Heart right ventricle (tissue), 16 donors: Measurements from ENCODE around the gene SELENON. TPM values are rescaled to one million over a fixed set of nuclear protein-coding genes. Genes with fewer than 3 reads are reported as not detected.
A peak's percentile ranks its signal among the peaks of the same experiment; 100 is the strongest.

Experiments
- ATAC-seq, 8 donors: fragments of 200-7000 bp; cut with Tn5 transposase; one replicate each; pipeline ENCODE4 v1.9.1; 2020; ENCODE audit warnings: mild to moderate bottlenecking in 8 of 8, moderate library complexity in 8 of 8, moderate number of reproducible peaks in 1 of 8
- DNase-seq, 2 donors: peaks; one replicate each; pipeline ENCODE4 v3.0.0-alpha.2; 2020
- H3K27ac ChIP-seq, 10 donors: fragments of 200-600 bp; sonication (generic) in 2 of 10; one replicate each; pipeline versions ENCODE4 v1.5.0 to v1.8.0; 2020 to 2022; ENCODE audit warnings: mild to moderate bottlenecking in 3 of 10
- H3K27me3 ChIP-seq, 7 donors: fragments of 200-600 bp; one replicate each; pipeline ENCODE4 v1.8.0; 2021 to 2022; ENCODE audit warnings: mild to moderate bottlenecking in 2 of 7
- H3K36me3 ChIP-seq, 9 donors: fragments of 200-600 bp; sonication (generic) in 1 of 9; one replicate each; pipeline versions ENCODE4 v1.5.0 to v1.8.0; 2020 to 2022; ENCODE audit warnings: mild to moderate bottlenecking in 2 of 9
- H3K4me1 ChIP-seq, 9 donors: fragments of 200-600 bp; sonication (generic) in 1 of 9; one replicate each; pipeline versions ENCODE4 v1.5.0 to v1.8.0; 2020 to 2022; ENCODE audit warnings: mild to moderate bottlenecking in 4 of 9
- H3K4me3 ChIP-seq, 10 donors: fragments of 200-600 bp; sonication (generic) in 2 of 10; one replicate each; pipeline versions ENCODE4 v1.5.0 to v1.8.0; 2020 to 2022; ENCODE audit warnings: mild to moderate bottlenecking in 7 of 10, moderate library complexity in 2 of 10
- H3K9me3 ChIP-seq, 11 donors: fragments of 200-600 bp in 10 of 11; sonication (generic) in 2 of 11; one replicate each; pipeline versions ENCODE4 v1.5.0 to v1.8.0; 2013 to 2022; ENCODE audit warnings: mild to moderate bottlenecking in 2 of 11, control low read depth in 1 of 11, moderate library complexity in 1 of 11
- WGBS, 2 donors: extraction: QIAGEN DNeasy Blood & Tissue Kit; methylation state at CpG; one replicate each; pipeline ENCODE4 v1.1.7; 2013; ENCODE audit warnings: inconsistent platforms in 1 of 2; 5-methylcytosine and 5-hydroxymethylcytosine counted together
- intact Hi-C, 10 donors: fragments of 100-400 bp; cut with DNase I; formaldehyde crosslinking; loops; one replicate each; pipeline versions ENCODE4 v1.11.1 to v1.14.2; 2022
- polyA plus RNA-seq, 2 donors: library from polyadenylated mRNA; stranded (reverse); fragments of 200-250 nt; gene quantifications; one replicate each; pipeline ENCODE4 v1.2.3, GENCODE V29; 2013
- total RNA-seq, 10 donors: library from RNA; stranded (reverse); fragmentation: NEBNext Ultra II Directional in 3 of 10; extraction: Animal tissue kit (Norgen Biotek cat#: 25700) in 3 of 10; gene quantifications; one replicate each; pipeline versions ENCODE4 v1.2.1 to v1.2.4, GENCODE V29; 2021 to 2023
- TF ChIP-seq, protein P1 (sequence below), 9 donors: fragments of 200-600 bp; sonication (generic) in 2 of 9; IDR thresholded peaks; one replicate each; pipeline versions ENCODE4 v1.5.0 to v1.8.0; 2021 to 2022; ENCODE audit warnings: antibody characterized with exemption in 9 of 9, mild to moderate bottlenecking in 5 of 9, moderate library complexity in 1 of 9
- donor health status: Arrhythmogenic right ventricular cardiomyopathy.
- donor health status: ischemic (EF 13 %, LVEDD 7.1; RV severe dilation, severe dysfunction).
- donor health status: healthy with polysubstance abuse.
- donor health status: DM: no; HTN: yes; CAD: no.
- donor health status: DM: no; HTN: no; CAD: no.
- donor health status: ischemic (EF 25% LVEDD 6.9; RV normal size, moderate dysfunction).
- donor health status: ischemic (EF 25% LVEDD 5.7; RV mildly dilated, moderate dysfunction).
- donor health status: healthy.
- donor health status: DM: yes; HTN: yes; CAD: no.
- donor health status: Ischemic cardiomyopathy.
- donor health status: ischemic (EF 35%, LVEDD 5.7; RV mildly dilated, moderate dysfunction).
- donor health status: nonischemic (EF 11% LVEDD 7.7; RV severe dilation, severe dysfunction).
- donor health status: DM: yes; HTN: yes; CAD: no.
- donor health status: PGD.
- donor health status: ischemic (EF 29% LVEDD 5.4; RV normal size, mild dysfunction).
- donor health status: nonischemic (EF 23%, LVEDD 6.1; RV moderate dilation, normal function).

The SELENON gene
- total and polyA plus RNA-seq, 12 donors = 32.5 to 75.1 (median 44.5) TPM

- Histone ChIP-seq H3K27ac (peak overlapping the region in 9 of 10 donors; percentile 9 to 69 (median 43)), H3K4me3 (peak overlapping the region in 2 of 10 donors; percentile 5 to 12), H3K27me3 (no peaks in the 10 kb centered on the region), H3K9me3 (no peaks in the 10 kb centered on the region), H3K36me3 (peaks cover 0 to 86% (median 23%) of the 10 kb centered on the region in 9 donors), H3K4me1 (peaks cover 21 to 86% (median 70%) of the 10 kb centered on the region in 9 donors)
- DNase-seq (no peak), ATAC-seq (peak in 3 of 8 donors; percentile 7 to 29 (median 28))
- 65 to 71% methylated on average over 20 of the region's 20 CpGs for WGBS, 2 donors
- intact Hi-C loops = loop anchor here in 1 of 10 donors (10.0 kb wide), 1 partner anchor 283 kb away; no protein-coding TSS in a partner anchor
- TF ChIP-seq, protein P1, sequence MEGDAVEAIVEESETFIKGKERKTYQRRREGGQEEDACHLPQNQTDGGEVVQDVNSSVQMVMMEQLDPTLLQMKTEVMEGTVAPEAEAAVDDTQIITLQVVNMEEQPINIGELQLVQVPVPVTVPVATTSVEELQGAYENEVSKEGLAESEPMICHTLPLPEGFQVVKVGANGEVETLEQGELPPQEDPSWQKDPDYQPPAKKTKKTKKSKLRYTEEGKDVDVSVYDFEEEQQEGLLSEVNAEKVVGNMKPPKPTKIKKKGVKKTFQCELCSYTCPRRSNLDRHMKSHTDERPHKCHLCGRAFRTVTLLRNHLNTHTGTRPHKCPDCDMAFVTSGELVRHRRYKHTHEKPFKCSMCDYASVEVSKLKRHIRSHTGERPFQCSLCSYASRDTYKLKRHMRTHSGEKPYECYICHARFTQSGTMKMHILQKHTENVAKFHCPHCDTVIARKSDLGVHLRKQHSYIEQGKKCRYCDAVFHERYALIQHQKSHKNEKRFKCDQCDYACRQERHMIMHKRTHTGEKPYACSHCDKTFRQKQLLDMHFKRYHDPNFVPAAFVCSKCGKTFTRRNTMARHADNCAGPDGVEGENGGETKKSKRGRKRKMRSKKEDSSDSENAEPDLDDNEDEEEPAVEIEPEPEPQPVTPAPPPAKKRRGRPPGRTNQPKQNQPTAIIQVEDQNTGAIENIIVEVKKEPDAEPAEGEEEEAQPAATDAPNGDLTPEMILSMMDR (IDR thresholded peaks at IDR 0.05) = no peak
These were observed 7.7 kb downstream of the SELENON start for GRCh38 chr1:25807480-25808390.

- TF ChIP-seq, protein P1 (IDR thresholded peaks at IDR 0.05) = no peak
- Histone ChIP-seq H3K4me3 (no peak overlapping the region), H3K27me3 (no peaks in the 10 kb centered on the region), H3K9me3 (no peaks in the 10 kb centered on the region), H3K27ac (peak overlapping the region in 6 of 10 donors; percentile 11 to 69 (median 48)), H3K4me1 (peaks cover 20 to 76% (median 61%) of the 10 kb centered on the region in 9 donors), H3K36me3 (peaks cover 0 to 89% (median 31%) of the 10 kb centered on the region in 9 donors)
- intact Hi-C loops = loop anchor here in 1 of 10 donors (10.0 kb wide), 1 partner anchor 284 kb away; no protein-coding TSS in a partner anchor
- no peak for DNase-seq
- no peak for ATAC-seq
- 91 to 93% methylated on average over 34 of the region's 34 CpGs for WGBS, 2 donors
These were observed 8.7 kb downstream of the SELENON start for GRCh38 chr1:25808481-25809244.

DNA sequence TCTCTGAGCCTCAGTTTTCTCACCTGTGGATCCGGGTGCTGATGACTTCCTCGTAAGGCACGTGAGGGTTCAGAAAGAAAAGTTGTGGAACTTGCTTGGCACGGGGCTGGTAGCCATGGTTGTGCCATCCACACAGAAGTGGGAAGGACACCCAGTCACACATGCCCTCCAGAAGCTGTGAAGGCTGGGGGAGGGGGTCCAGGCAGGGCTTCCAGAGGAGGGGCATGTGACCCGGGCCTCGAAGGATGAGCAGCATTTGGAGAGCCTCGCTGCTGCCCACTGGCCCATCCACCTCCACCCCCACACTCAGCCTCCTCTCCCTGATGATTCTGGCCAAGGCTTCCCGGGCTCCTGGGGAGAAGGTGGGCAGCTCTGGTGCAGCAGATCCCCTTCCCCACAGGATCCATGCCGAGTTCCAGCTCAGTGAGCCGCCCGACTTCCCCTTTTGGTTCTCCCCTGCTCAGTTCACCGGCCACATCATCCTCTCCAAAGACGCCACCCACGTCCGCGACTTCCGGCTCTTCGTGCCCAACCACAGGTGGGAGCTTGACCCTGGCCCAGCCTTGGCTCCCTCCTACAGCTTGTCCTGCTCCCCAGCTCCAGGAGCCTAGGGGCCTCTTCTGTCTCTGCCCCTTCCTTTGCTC lies 9.4 kb downstream of the SELENON start:
- Histone ChIP-seq H3K9me3 (no peaks in the 10 kb centered on the region), H3K4me1 (peaks cover 14 to 69% (median 54%) of the 10 kb centered on the region in 9 donors), H3K27me3 (no peaks in the 10 kb centered on the region), H3K36me3 (peaks cover 0 to 90% (median 39%) of the 10 kb centered on the region in 9 donors), H3K27ac (peak overlapping the region in 1 of 10 donors; percentile 41), H3K4me3 (no peak overlapping the region)
- 82 to 86% methylated on average over 18 of the region's 18 CpGs for WGBS, 2 donors
- TF ChIP-seq, protein P1 (IDR thresholded peaks at IDR 0.05) = no peak
- intact Hi-C loops = loop anchor here in 1 of 10 donors (10.0 kb wide), 1 partner anchor 285 kb away; no protein-coding TSS in a partner anchor
- no peak for ATAC-seq
- DNase-seq = no peak
